ENCODE results near the gene DENND5B.
"Not testable (repeated sequence)": the region's sequence is repeated elsewhere in the genome, so short reads cannot be mapped to it uniquely, and the experiment has no call there.

DENND5B gene

DNA sequence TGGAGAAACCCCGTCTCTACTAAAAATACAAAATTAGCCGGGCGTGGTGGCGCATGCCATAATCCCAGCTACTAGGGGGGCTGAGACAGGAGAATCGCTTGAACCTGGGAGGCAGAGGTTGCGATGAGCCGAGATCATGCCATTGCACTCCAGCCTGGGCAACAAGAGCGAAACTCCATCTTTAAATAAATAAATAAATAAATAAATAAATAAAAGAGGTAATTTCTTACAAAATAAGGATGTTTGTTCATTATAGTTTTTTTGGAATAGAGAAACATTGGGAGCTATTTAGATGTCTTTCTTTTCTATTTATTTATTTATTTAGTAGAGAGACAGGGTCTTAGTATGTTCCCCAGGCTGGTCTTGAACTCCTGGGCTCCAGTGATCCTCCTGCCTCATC is 213.7 kb downstream of the DENND5B start:
- DNase-seq (ENCODE audit: low read depth in 2 of 2): not testable (repeated sequence)

DNA sequence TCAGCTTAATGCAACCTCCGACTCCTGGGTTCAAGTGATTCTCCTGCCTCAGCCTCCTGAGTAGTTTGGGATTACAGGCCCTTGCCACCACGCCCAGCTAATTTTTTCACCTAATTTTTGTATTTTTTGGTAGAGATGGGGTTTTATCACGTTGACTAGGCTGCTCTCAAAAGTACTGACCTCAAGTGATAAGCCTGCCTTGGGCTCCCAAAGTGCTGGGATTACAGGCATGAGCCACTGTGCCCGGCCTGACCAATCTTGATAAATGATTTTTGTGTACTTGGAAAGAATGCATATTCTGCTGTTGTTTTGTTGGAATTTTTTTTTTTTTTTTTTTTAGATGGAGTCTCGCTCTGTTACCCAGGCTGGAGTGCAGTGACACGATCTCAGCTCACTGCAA is 215.5 kb downstream of the DENND5B start:
- not testable (repeated sequence) for DNase-seq (ENCODE audit: low read depth in 2 of 2)

DNA sequence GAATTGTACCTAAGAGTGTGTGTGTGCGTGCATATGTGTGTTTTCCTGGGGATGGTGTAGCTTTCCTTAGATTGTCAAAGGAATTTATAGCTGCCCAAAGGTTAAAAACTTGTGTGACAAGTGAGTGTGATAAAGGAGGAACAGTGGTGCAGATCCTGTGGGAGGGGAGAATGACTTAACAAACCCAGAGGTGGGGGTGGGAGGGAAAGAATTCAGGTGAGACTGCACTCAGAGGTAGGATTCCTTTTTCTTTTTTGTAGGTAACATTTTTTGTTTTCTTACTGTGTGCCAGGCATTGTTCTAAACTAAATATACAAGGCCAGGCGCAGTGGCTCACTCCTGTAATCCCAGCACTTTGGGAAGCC is 219.7 kb downstream of the DENND5B start:
- no peak for DNase-seq (ENCODE audit: low read depth in 2 of 2)

DNA sequence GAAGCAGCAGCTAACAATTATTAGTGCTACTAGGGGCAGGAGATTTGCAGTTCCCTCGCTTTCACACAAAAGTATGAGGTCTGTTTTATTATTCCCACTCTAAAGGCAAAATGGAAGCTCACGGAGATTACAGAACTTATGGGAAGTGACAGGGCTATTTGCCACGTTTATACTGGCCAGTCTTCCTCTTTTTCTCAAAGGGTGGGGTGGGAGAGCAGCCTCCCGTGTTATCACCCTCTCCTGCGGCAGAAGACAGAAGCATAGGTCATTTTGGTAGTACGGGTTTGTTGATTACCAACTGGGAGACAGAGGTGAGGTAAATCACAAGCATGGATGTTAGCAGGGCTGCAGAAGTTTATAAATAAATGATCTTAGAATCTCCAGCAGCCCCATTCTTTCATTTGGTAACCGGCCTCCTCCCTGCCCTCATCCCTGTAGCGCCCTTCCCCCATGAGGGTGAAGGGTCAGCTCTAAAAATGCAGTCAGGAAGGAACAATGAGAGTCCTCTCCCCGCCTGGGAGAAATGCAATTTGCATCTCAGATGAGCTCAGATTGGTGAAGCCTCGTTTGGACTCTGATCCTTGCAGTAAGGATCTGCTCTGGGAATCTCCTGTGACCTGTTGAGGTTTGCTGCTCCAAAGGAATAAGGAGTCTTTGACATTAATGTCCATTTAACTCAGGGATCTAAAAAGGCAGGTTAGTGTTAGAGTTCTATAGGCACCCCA is 220.2 kb downstream of the DENND5B start:
- DNase-seq (ENCODE audit: low read depth in 2 of 2): no peak

DNA sequence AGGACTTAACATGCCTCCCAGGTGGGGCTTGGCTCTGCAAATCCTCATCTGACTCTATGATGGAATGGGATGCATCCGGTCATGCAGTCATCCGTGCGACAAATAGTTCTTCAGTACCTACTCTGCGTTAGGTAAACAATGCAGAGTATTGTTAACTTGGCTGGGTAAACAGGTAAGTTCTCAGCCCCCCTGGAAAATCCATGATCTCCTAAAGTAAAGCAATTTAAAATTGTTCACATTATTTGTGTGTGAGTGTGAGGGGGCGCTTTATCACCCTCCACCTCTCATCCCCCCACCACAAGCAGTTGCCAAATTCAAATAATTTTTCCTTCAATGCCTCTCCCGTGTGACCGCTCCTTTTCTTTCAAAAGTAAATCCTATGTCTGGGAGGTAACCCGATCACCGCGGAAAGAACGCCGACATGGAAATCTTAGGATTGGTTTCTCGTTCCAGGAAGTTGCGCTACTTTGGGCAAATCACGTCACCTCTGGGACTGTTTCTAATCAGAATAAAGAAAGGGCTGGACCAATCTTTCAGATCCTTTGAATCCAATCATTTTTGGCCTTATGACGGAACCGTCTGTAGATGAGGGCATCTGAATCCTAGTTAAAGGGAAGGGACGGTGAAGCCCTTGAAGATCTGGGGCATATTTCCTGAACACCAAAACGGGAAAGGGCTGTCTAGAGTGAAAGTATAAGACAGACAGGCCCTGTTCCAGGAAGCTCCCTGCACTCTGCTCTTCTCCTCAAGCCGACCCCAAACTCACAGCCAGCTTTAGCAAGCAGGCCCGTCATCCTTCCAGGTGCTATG is 221.0 kb downstream of the DENND5B start:
- DNase-seq (ENCODE audit: low read depth in 2 of 2): peak; percentile 36 to 56

DNA sequence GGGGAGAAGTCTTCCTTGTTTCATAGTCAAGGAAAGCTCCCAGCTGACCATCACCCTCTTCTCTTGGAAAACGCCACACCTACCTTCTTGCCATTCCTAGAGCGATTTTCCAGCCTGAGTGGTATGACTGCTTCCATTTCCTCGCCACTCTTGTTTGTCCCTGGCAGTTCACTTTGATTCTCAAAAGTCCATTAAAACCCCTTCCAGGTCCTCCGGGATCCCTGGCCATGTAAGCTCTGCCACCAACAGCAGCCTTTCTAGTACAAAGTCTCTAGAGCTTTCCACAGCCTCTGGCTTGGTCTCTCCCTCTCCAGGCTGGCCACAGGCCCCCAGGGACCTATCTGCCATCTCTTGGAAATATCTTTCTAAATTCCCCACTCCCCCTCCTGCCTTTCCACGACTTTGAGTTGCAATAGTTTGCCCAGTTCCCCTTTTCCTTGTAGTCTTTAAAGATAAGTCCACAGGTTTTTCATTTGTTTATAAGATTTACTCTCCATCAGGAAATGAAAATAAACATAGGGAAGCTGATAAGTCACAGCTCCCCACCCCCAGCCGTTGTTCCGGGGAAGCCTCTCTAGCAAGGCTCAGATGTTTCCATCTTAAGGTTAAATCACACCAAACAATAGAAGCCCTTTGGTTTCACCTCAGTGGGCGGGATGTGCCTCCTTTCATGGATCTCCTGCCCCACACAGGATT is 222.1 kb downstream of the DENND5B start:
- DNase-seq (ENCODE audit: low read depth in 2 of 2): no peak

DNA sequence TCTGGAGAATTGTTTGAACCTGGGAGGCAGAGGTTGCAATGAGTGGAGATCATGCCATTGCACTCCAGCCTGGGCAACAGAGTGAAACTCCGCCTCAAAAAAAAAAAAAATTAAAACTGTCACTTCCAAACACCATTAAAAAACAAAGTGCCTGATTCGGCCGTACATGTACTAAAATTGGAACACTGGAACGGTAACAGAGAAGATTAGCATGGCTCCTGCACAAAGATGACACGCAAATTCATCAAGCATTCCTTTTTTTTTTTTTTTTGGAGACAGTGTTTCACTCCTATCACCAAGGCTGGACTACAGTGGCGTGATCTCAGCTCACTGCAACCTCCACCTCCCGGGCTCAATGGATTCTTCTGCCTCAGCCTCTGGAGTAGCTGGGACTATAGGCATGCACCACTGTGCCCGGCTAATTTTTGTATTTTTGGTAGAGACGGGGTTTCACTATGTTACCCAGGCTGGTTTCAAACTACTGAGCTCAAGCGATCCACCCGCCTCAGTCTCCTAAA is 224.8 kb downstream of the DENND5B start:
- no peak for DNase-seq (ENCODE audit: low read depth in 2 of 2)

DNA sequence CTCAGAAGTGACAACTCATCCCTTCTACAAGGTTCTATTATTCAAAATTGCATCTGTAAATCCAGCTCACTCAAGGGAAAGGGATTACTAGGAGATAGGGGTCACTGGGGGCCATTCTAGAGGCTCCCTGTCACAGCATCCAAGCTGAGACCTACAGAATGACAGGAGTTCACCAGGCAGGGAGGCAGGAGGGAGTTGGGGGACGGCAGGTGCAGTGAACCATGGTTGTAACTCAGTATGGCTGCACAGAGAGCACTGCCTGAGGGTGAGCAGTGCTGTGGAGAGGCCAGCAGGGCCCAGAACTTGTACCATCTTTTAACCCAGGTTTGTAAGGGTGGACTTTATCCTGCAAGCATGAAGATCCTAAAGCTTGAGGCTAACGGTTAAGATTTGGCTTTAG is 227.1 kb downstream of the DENND5B start:
- no peak for DNase-seq (ENCODE audit: low read depth in 2 of 2)

DNA sequence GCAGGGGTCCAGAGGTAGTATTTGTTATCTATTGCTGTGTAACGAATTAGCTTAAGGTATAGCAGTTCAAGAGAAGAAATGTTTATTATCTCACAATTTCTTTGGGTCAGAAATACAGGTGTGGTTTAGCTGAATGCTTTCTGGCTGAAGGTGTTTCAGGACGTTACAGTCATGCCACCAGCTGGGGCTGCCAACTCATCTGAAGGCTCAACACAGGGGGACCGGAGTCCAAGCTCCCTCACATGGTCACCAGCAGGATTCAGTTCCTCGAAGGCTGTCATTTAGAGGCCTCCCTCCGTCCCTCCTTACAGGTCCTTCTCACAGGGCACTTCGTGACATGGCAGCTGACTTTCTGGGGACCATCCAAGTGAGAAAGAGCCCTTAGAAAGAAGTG is 227.5 kb downstream of the DENND5B start:
- no peak for DNase-seq (ENCODE audit: low read depth in 2 of 2)

DNA sequence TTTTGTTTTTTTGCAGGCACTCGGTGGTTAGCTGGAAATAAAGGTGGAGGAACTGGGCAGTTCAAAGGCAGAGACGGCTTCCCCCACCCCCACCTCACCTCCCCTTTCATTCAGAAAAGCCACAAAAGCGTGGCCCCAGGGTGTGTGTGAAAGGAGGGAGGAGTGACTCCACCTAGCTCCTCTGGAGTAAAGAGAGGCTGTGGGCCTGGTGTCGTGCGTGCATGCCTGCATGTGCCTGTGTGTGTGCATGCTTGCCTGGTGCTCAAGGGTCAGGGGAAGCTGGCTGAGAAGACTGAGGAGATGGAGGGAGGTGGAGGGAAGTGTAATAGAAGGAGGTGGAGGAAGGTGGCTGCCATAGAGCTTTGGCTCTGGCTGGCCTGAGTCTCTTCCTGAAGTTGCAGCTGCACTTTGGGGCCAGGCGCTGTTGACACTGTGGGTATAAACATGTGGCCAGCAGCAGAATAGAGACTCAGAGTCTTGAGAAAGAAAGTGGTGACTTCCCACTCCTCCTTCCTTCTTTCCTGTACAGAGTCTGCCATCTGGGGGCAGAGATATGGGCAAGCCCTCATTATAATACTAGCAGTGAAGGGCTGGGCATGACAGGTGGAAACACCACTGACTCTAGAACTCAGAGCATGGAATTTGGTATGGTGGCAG is 228.0 kb downstream of the DENND5B start:
- no peak for DNase-seq (ENCODE audit: low read depth in 2 of 2)

DNA sequence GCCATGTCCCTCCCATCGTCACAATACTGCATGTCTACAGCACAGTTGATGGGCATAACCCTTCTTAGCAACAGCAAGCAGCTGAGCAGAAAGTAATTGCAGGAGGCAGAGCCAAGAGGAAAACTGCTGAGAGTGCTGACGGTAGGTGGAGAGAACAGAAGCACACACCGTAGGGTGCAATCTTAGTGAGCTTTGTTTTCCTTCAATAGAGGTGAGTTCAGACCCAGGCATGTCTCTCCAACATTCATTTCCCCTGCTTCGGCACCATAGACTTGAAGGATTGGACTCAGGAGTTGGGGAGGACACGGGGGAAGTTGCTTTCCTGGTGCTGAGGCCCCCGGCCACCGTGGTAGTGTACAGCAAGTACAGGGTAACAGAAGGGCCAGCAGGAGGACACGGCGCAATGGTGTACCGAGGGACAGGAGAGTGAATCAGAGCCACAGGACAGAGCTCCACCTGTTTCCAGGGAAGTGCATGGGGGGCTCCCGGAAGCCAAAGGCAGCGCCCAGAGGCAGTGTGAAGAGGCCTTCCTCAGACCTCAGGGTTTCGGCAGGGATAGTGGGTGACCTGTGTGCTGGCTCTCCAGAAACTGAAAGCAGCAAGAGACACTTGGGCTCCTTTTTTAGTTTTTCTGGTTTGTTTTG is 228.7 kb downstream of the DENND5B start:
- no peak for DNase-seq (ENCODE audit: low read depth in 2 of 2)

DNA sequence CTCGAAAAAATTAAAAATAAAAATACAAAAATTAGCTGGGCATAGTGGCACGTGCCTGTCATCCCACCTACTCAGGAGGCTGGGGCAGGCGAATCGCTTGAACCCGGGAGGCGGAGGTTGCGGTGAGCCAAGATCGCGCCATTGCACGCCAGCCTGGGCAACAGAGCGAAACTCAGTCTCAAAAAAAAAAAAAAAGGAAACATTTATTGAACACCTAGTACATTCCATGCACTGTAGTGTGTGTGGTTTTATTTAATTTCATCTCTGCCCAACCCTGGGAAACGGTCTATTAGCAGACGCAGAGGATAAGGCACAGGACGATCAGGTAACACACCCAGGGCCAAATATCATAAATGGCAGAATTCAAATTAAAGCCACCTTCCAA is 229.2 kb downstream of the DENND5B start:
- DNase-seq (ENCODE audit: low read depth in 2 of 2): no peak

DNA sequence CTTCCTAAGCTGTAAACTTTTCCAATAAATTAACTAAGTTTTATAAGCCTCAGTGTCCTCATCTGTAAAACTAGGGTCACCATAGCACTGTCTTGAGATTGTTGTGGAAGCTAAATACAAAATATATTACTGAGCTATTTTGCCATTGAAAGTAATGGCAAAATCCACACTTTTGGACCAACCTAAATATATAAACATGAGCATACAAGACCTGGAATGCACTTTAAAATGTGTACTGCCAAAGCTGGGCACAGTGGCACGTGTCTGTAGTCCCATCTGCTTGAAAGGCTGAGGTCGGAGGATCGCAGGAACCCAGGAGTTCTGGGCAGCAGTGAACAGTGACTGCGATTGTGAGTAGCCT is 235.2 kb downstream of the DENND5B start:
- no peak for DNase-seq (ENCODE audit: low read depth in 2 of 2)

DNA sequence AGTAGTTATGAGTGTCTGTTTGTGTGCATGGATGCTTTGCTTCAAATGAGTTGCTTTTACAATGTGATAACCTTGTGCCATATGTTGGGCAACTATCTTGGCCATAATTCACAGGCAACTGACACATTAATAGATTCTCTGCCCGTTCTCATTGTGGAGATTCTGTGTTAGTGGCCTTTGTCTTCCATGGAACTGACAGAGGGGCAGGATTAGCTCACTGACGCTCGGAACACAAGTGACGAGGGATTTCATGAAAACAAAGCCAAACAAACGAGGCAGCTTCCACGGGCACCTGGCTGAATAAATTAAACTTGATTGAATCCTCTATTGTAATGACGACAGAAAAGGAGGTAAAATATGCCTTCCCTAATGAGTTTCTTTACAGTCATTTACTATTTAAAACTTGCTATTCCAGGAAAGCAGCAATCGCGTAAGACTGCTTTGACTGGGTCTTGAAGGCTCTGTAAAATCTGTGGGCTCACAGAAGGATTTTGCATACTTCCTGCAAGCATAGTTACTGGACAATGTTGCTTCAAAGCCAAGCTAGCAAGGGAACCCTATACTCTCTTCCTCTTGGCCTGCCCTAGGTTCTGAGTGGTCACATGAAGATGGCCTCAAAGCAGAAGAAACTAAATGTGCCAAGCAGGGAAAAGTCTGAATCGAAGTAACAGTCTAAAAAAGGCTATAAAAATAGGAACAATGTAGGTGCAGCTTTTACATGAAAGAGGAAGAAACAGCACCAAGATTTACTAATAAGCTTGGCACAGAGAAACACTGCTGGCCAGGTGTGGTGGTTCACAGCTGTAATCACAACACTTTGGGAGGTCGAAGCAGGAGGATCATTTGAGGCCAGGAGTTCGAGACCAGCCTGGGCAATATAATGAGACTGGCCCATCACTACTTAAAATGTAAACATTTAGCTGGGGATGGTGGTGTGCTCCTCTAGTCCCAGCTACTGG is 236.9 kb downstream of the DENND5B start:
- no peak for DNase-seq (ENCODE audit: low read depth in 2 of 2)

DNA sequence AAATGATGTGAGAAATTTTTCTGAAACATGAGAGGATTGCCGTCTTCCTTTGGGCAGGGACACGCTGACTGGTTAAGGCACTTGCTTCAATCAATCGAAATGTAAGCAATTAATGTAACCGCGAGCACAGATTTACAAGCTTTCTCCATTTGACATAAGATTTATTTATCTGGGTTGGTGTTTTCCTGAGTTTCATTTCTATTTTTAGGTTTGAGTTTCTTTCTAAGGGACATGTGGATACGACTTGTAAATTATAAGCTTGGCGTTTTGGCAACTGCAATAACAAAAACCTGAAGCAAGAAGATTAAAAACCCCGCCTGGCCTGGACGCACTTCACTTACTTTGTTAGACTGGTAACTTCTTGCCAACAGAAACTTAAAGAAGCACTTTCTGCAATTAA is 244.7 kb downstream of the DENND5B start:
- DNase-seq (ENCODE audit: low read depth in 2 of 2): no peak

DNA sequence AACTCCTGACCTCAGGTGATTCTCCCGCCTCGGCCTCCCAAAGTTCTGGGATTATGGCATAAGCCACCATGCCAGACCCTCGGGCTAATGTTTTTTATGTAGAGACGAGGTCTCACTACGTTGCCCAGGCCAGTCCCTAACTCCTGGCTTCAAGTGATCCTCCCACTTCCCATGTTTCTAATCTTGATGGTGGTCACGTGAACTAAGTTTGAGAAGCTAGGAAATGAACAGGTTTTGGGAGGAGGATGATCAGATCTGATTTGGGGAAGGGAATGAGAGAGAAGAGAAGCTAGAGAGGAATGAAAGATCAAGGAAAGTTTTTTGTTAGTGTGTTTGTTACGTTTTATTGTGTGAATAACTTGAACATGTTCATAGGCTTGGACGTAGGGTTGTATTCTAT is 247.8 kb downstream of the DENND5B start:
- no peak for DNase-seq (ENCODE audit: low read depth in 2 of 2)

DNA sequence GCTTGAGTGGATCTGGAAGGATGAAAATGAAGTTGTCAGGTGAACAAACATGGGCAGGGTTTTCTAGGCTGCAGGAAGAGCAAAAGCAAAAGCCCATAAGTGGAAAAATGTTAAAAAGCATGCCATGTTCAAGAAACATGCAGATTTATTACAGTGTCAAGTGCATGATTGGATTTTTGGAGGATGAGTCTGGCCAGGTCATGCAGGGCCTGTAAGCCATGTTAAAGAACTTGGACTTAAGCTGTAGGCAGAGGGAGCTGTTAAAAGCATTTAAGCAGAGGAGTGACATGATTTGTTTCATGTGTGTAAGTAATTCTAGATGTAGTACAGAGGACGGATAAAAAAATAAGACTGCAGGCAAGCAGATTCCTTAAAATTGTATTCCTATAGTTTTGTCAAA is 248.7 kb downstream of the DENND5B start:
- no peak for DNase-seq (ENCODE audit: low read depth in 2 of 2)

DNA sequence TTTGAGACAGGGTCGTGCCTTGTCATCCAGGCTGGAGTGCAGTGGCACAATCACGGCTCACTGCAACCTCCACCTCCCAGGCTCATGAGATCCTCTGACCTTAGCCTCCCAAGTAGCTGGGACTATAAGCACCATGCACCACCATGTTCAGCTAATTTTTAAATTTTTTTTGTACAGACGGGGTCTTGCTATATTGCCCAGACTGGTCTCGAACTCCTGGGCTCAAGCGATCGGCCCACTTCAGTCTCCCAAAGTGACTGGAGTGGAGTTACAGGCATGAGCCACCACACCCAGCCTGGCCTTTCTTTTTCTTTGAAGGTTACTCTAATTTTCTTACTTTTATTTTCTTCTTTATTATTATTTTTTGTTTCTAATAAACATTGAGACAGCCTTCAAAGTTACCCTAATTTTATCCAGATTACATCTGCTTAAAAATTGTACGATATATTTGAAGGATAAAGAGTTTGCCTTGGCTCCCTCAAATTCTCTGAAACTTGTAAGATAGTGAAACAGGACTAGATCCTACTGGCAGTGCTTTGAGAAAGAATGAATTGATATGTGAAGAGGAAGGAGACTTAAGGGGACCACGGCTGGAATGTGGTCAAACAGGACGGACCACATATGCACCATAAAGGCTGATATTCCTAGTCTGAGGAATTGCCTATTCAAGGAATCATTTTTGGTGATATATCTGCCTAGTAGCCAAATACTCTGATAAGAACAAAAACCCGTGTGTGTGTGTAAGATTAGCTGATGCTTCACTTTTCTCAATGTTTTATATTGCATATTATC is 250.9 kb downstream of the DENND5B start:
- no peak for DNase-seq (ENCODE audit: low read depth in 2 of 2)

DNA sequence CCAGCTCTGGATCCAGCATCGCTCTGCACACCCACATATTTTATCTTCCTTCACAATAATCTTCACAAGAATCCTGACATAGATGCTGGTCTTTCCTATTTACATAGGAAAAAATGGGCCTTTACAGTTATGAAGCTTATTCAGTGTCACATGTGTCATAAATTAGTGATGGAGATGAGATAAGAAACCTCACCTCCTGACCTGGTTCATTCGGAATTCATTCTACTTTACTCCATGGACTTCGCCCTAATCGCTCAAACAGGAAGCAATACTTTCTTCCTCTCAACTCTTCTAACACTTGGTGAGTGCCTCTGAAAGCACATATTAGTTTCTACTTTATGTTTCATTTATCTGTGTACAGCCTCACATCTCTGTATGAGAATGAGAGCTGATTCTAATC is 253.0 kb downstream of the DENND5B start:
- DNase-seq (ENCODE audit: low read depth in 2 of 2): no peak
